GM20000 (cell line): ENCODE data around the gene CXXC5.

Experiments used
- DNase-seq: peaks from one replicate; pipeline ENCODE4 v3.0.0; 2012; ENCODE audit warnings: low spot score
- TF ChIP-seq, protein P1 (sequence below): IDR thresholded peaks from 2 replicates; pipeline ENCODE4 v1.5.1; 2012; ENCODE audit warnings: mild to moderate bottlenecking, control low read depth; ENCODE audit errors: extremely low read depth, missing control alignments

Gene CXXC5

DNA sequence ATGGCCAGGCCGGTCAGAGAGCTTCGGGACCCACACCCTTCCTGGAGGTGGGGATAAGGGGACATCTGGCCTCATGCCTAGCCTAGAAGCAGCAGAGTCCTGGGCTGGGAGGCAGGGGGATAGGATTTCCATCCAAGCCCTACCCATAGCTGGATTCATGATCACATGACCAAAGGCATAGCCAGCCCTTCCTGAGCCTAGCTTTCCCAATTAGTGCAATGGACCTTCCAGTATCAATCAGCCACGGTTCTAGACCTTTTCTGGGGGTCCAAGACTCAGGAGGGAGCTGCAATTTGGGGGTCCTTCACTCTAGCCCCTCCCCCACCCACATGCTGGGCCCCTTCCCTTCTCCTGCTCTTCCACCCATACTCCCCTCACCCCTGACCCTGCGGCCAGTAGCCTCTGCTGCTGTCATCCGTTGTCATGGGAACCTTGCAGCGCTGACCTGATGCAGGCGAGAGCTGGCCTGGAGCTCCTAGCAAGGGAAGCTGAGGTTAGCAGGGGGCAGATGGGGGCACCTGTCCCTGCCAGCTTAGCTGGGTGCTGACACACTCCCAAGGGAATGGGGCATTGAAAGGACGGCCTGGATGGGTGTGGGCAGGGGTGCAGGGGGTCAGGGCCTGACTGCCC, 44.6 kb downstream of the CXXC5 start:
- TF ChIP-seq, protein P1, sequence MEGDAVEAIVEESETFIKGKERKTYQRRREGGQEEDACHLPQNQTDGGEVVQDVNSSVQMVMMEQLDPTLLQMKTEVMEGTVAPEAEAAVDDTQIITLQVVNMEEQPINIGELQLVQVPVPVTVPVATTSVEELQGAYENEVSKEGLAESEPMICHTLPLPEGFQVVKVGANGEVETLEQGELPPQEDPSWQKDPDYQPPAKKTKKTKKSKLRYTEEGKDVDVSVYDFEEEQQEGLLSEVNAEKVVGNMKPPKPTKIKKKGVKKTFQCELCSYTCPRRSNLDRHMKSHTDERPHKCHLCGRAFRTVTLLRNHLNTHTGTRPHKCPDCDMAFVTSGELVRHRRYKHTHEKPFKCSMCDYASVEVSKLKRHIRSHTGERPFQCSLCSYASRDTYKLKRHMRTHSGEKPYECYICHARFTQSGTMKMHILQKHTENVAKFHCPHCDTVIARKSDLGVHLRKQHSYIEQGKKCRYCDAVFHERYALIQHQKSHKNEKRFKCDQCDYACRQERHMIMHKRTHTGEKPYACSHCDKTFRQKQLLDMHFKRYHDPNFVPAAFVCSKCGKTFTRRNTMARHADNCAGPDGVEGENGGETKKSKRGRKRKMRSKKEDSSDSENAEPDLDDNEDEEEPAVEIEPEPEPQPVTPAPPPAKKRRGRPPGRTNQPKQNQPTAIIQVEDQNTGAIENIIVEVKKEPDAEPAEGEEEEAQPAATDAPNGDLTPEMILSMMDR: no peak
- no peak for DNase-seq

DNA sequence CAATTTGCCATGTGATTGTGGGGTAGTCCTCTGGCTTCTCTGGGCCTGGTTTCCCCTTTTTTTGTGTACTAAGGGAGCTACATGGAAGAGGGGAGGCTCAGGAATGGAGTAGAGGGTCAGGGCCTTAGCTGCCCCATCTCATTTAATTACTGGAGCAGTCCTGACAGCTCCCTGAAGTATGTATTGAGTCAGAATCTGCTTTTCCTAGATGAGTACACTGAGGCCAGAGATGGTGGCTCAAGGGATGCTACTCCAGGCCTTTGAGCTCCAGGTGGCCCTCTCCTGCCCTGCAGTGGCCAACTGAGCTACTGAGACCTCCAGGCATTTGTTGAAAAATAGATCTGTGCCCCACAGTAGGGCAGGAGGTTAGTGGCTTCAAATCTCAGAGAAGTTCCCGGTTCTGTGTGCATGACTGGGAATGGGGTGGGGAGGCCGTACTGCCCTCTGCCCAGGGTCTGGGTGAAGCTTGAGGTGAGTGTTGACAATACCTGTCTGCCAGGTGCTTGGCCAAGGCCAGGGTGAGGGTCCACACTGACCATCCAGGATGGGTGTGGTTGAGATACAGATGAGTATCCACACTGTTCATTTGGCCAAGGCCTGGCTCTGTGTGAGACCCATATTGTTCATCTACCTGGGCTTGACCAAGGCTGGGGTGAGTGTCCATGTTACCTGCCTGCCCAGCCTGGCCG, 45.7 kb downstream of the CXXC5 start:
- DNase-seq: no peak
- TF ChIP-seq, protein P1: no peak

DNA sequence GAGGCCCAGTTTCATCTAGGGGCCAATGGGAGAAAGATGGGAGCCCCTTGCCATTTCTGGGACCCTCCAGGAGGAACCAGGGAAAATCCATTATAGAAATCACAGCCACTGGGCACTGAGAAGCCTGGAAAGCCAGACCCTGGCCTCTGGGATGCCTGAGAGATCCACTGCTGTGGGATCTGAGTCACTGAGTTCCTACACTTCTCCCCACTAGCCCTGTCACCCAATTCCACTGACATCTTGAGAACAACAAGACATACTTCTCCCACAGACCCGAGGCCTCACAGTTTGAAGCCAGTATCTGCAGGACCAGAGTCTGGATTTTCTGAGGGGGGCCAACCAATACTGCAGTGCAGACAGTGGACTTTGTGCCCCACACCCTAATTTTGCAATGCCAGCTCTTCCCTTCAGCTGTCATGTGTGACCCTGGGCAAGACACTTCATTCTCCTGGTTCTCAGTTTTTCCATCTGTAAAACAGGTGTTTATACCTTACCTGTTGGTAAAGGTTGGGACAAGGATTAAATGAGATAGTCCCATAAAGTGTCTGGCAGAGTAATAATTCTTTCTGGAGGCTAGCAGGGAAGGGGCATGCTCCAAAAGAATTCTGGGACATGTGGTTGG, 46.5 kb downstream of the CXXC5 start:
- TF ChIP-seq, protein P1: no peak
- DNase-seq: no peak

DNA sequence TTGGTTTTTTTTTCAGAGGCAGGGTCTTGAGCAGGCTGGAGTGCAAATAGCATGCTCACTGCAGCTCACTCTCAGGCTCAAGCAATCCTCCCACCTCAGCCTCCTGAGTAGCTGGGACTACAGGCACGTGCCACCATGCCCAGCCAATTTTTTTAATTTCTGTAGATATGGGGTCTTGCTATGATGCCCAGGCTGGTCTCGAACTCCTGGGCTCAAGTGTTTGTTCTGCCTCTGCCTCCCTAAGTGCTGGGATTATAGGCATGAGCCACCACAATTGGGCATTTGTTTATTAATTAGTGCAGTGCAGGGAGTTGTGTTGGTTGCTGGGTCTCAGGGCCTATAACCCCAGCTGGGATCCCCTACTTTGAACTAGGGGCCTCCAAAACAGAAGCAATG, 47.0 kb downstream of the CXXC5 start:
- TF ChIP-seq, protein P1: no peak
- DNase-seq: no peak

DNA sequence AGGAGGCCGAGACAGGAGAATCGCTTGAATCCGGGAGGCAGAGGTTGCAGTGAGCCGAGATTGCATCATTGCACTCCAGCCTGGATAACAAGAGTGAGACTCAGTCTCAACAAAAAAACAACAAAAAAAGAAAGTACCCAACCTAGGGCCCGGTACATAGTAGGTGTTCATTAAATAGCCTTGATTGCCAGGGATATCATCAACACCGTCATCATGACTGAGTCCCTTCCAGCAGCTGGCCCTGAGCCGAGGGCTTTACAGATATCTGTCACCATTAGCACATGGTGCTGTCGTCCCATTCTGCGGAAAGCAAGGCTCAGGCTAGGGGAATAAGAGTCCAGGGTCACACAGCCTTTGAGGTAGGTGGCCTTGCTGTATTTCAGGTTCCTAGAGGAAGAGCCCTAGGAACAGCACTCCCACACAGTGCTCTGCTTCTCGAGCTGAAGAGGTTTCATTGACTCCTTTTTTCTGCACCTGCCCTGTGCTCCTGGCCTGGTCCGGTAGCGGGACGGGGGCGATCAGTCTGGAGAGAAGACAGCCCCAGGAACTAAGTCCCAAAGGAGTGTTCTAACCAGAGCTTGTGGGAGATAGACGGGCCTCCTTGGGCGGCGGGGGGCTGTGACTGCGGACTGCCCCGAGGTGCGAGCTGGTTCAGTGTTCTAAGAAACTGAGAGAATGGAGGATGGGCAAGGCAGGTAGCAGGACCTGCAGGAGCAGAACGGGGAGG, 48.2 kb downstream of the CXXC5 start:
- DNase-seq: no peak
- TF ChIP-seq, protein P1: no peak

DNA sequence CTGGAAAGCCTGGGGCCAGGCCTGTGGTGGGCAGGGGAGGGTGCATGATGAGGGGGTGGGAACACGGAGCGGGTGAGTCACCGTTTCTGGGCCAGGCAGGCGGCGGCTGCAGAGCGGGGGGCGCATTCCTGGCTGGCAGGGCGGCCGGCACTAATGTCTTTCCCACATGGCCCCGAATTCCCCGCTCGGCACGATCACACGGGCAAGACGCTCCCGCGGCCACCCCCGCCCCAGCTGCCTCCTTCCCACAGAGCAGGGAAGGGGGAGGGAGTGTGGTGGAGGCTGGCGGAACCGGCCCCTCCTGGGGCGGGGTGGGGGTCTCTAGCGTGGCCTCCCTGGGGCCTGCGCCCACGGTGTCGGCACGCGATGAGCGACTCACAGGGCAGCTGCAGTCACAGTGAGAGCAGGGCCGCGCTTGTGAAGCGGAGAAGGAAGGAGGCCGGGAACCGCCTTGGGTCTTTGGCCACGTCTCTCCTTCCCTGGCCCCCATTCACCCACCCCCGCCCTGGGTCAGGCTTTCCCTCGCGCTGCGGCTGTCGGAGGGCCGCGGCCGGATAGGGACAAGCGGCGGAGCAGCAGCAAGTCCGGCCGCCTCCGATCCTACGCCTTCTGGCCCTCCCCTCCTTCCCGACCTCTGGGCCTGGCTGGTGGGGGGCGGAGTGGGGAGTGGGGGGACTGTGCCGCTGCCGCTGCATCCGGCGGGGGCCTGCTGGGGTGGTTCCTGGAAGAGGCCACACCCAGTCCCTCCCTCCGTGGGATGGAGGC, 48.9 kb downstream of the CXXC5 start:
- no peak for DNase-seq
- TF ChIP-seq, protein P1: no peak
